GM18498 (cell line): ENCODE measurements around the gene ADAM12.

Experiments used
- ATAC-seq: cut with Tn5 transposase; IDR thresholded peaks from one replicate; pipeline ENCODE4 v1.9.1; 2021; ENCODE audit warnings: mild to moderate bottlenecking, moderate library complexity; ENCODE audit not compliant: unreplicated experiment

The ADAM12 gene

DNA sequence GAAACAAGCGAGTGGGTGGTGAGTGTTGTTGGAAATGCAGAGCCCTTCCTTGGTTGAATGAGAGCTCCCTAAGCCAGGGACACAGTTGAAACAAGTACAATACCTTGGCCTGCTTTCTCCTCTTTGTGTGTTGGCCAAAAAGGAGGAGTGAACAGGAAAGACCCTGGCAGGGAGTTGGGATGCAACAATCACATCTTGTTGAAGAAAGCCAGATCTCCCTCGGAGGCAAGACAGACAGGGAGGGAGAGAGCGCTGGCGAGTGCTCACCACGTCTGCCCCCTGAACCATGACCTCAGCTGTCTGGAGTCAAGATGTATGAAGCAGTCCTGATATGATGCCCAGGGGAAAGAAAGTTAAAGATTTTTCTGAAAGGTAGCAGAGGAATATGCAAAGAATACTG, 66.8 kb downstream of the ADAM12 start:
- no peak for ATAC-seq

DNA sequence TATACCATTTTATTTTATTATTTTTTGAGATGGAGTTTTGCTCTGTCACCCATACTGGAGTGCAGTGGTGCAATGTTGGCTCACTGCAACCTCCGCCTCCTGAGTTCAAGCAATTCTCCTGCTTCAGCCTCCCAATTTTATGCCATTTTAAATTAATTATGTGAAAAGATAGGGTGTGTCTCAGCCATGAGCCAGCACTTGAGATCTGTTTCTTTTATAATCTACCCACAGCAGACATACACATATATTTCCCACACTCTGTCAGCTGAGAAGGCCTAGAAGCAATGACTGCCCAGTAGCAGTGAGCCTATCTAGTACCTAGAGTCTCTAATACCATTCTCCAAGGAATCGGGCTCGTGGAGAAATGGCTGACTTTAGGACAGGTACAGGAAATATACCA, 70.5 kb downstream of the ADAM12 start:
- no peak for ATAC-seq

GRCh38 chr10:126315494-126316177, 72.6 kb downstream of the ADAM12 start:
- no peak for ATAC-seq

DNA sequence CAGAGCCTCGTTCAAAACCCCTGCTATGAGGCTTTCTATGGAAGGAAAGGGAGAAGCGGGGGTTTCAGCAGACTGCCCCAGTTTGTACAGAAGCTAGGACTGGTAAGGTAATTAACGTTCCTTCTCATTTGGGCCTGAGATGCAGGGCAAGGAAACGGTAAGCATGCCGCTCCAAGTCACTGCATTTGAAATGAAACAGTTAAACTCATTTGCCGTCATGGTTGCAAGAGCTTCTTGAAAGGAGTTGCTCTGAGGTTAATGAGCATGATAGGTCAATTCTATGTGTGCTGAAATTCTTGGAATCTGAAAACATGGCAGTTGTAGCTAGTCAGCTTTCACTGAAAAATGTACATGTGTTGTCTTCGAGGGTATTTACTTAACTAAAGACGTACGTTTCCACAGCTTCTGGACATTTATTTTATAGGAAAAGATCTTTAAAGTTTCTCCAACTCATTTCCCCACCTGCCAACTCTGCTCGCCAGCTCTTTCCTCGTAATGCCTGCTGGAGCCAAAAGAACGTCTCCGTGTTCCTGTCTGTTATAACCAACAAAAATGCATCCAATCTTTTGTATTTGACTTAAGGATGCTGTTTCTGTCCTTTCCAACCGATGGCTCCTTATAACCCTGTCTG, 73.3 kb downstream of the ADAM12 start:
- no peak for ATAC-seq

- ATAC-seq, result no peak
Observed at GRCh38 chr10:126312167-126312566, 76.1 kb downstream of the ADAM12 start.

- ATAC-seq, result no peak
Observed at GRCh38 chr10:126309228-126309883, 78.9 kb downstream of the ADAM12 start.

DNA sequence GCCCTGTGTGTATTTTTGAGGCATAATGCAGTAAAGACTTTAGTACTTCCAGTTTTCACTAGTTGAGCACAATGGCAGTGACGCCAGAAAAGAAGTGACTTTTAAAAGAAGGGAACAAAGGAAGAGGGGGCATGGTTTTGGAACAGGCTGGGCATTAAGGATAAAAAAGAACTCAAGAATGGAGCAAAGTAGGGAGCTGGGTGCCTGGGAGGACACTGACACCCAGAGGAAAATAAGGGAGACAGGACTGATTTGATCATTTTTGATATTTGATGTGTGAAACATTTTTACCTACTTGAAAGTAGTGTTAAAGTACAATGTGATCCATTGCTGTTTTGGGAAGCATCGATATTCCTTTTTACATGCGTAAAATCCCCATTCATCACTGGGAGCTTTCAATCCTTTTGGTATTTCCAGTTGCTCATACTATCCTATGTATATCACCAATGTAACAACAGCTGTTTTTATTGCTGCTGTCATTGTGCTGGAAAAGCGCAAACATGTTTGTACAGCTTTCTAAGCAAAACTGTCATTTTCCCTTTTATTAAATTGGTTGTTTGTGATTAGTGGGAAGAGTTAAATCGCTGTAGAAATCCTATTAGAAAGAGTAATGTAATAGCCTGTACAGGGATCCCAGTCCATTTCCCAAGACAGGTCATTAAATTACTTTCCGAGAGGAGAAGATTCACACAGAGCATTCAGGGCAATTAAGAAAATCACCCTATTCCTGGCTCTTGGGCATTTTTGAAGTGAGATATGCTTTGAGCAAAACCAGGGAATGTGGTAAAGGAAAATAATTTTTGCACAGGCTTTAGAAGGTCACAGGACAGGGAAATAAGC, 85.2 kb downstream of the ADAM12 start:
- ATAC-seq, result no peak

- ATAC-seq, result no peak
Observed at GRCh38 chr10:126302476-126302756, 85.9 kb downstream of the ADAM12 start.

DNA sequence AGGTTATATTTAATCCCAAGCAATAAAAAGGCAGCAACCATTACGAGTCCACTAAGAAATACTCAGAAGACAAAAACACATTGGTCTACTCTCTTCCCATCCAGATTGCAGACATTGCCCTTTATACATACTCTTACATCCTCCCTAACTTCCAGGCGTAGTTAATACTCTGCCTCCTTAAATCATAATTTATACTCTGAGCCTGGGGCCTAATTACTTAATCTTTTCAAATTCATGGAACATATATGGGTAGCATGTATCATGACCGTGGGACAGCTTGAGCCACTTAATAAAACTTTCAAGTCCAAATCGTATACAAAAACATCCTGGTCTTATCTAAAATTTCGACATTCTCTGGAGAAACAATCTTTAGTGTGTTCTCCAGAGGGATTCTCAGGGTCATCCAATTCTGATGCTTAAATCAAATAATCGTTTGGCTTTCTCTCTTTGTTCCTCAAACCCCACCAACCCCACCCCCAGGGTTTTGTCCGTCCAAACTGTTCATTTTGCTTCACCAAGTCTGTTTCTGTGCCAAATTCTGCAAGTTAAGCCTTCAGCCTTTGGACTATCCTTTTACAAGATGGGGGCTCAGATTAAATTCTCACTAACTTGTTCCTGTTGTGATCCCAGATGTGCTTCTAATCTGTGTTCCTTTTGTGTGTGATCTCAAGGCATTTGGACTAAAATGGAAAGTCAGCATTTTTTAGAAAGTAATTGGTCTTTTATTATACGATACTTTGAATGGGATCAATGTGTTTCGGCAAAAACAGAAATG, 86.4 kb downstream of the ADAM12 start:
- ATAC-seq, result no peak

DNA sequence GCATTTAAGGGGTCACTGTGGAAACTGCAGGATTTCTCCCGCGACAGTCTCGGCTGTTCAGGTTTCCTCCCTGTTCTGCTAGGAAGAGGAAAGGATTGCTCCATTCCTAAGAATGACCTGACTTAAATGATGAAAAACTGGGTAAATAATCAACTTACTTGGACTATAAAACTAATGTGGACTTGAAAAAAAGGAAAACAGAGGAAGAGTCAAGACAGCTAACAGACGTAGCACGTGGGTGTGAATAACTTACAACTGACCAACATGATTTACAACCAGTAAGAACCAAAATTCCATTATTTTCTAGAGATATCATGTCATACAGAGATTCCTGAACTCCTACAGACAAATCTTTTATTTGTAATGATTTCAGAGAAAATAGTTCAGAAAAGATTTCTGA, 93.8 kb downstream of the ADAM12 start:
- ATAC-seq, result no peak

- ATAC-seq, result no peak
Observed at GRCh38 chr10:126290232-126290631, 98.0 kb downstream of the ADAM12 start.

DNA sequence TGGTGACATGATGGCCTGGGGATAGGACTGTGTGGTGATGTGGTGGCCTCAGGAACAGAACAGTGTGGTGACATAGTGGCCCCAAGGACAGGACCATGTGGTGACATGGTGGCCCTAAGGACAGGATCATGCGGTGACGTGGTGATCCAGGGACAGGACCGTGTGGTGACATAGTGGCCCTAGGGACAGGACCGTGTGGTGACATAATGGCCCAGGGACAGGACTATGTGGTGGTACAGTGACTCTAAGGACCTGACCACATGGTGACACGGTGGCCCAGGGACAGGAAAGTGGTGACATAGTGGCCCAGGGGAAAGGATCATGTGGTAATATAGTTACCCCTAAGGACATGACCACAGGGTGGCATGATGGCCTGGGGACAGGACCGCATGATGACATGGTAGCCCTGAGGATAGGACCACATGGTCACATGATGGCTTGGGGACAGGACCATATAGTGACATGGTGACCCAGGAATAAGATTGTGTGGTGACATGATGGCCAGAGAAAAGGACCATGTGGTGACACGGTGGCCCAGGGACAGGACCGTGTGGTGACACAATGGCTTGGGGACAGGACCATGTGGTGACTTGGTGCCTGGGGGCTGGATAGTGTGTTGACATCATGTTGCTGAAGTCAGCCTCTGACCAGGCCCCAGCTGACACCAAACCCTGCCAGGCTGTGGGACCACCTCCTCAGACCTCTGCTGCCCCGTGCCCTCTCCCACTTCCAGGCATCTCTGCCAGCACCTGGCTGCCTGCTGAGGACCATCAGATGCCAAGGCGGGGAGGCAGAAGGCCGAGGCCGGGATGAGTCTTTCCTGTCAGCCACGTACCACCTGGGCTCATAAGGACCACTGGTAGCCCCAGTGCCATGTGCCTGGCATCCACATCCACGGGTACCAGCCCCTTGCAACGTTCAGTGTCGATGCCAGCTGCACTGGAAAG, 99.5 kb downstream of the ADAM12 start:
- no peak for ATAC-seq

- ATAC-seq, result no peak
Observed at GRCh38 chr10:126286256-126286780, 102.0 kb downstream of the ADAM12 start.

GRCh38 chr10:126283307-126283706, 105.0 kb downstream of the ADAM12 start:
- ATAC-seq, result no peak

- no peak for ATAC-seq
Observed at GRCh38 chr10:126278851-126279250, 109.4 kb downstream of the ADAM12 start.

DNA sequence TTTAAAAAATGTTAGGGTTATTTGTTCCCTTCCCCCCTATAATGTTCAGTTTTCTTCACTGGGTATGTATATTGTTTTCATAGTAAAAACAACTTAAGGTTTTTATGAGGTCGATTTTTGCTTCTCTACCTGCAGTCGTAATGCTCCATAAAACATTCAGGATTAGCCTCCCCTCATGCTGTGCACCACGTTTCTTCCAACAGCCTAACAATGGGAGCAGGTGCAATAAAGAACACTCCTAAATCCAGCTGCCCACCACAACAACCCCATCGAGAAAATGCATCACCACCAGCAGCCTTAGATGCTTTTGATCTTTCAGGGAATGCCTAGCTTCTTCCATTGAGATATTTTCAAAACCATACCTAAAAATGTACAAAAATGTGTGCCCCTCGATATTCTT, 111.1 kb downstream of the ADAM12 start:
- ATAC-seq, result no peak

GRCh38 chr10:126272526-126272925, 115.8 kb downstream of the ADAM12 start:
- ATAC-seq, result no peak

DNA sequence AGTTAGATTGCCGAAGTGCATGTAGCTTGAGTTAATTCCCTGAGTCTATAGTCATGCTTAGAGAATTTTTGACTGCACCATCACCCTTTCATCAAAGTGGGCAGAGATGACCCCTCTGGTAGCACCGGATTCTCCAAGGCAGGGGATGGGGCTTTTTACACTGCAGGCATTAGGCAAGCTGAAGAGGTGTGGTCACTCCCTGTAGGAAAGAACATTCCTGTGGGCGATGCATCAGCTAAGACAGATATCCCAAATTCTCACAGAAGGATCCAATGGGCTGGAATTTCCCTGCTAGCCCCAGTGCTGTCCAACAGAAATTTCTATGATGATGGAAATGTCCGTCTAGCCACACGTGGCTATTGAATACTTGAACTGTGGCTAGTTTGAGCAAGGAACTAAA, 118.2 kb downstream of the ADAM12 start:
- ATAC-seq, result no peak
